Ascending aorta (tissue), 2 donors: Measurements from ENCODE around the gene HIC2. TPM values are rescaled to one million over a fixed set of nuclear protein-coding genes. Genes with fewer than 3 reads are reported as not detected.
"Not testable (repeated sequence)": the region's sequence is repeated elsewhere in the genome, so short reads cannot be mapped to it uniquely, and the experiment has no call there.

Source experiments
- DNase-seq, 2 donors: peaks; one replicate each; pipeline ENCODE4 v3.0.0-alpha.2; 2019; ENCODE audit warnings: low spot score in 2 of 2
- H3K27ac ChIP-seq, 2 donors: fragments of 200-600 bp; sonication (generic); one replicate each; pipeline ENCODE4 v1.5.1; 2016 to 2017; ENCODE audit warnings: mild to moderate bottlenecking in 1 of 2
- H3K27me3 ChIP-seq: fragments of 200-600 bp; sonication (generic); one replicate; pipeline ENCODE4 v1.5.1; 2017
- H3K36me3 ChIP-seq, 2 donors: fragments of 200-600 bp; sonication (generic); one replicate each; pipeline ENCODE4 v1.5.1; 2016
- H3K4me1 ChIP-seq, 2 donors: fragments of 200-600 bp; sonication (generic); one replicate each; pipeline ENCODE4 v1.5.1; 2016 to 2017; ENCODE audit warnings: mild to moderate bottlenecking in 1 of 2
- H3K4me3 ChIP-seq, 2 donors: fragments of 200-600 bp; sonication (generic); one replicate each; pipeline ENCODE4 v1.5.1; 2016 to 2017; ENCODE audit warnings: mild to moderate bottlenecking in 1 of 2
- H3K9me3 ChIP-seq, 2 donors: fragments of 200-600 bp; sonication (generic); one replicate each; pipeline ENCODE4 v1.5.1; 2016
- intact Hi-C: fragments of 100-400 bp; cut with DNase I; formaldehyde crosslinking; loops from one replicate; pipeline ENCODE4 v1.15.1; 2023
- total RNA-seq: library from RNA; depleted of rRNA; stranded (reverse); fragments of >200 nt; gene quantifications from one replicate; pipeline ENCODE4 v1.1.0, GENCODE V29; 2016

The HIC2 gene
- total RNA-seq, 1 donor from 2014 or later, result 8.2 TPM

DNA sequence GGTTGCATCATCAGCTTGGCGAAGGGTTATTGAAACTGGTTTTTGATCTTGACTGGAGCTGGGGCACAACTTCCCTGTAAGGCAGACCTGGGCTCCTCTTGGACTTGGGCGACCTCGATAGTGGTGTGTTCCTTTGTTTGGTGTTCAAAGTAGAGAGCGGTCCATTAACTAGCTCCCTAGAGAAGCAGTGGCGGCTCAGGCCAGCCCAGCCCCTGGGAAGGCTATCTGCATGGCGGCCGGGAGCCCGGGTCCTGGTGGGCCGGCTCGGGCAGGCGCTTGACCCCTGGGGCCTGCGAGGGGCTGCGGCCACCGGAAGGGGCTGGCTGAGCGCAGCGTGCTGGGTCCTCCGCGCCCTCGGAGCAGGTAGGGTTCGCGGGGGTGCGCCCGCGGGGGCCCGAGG is 796 bp upstream of the HIC2 start:
- intact Hi-C loops, DNase-seq, H3K9me3 ChIP-seq, H3K27me3 ChIP-seq, H3K36me3 ChIP-seq, H3K27ac ChIP-seq, H3K4me1 ChIP-seq, H3K4me3 ChIP-seq: not testable (repeated sequence)

DNA sequence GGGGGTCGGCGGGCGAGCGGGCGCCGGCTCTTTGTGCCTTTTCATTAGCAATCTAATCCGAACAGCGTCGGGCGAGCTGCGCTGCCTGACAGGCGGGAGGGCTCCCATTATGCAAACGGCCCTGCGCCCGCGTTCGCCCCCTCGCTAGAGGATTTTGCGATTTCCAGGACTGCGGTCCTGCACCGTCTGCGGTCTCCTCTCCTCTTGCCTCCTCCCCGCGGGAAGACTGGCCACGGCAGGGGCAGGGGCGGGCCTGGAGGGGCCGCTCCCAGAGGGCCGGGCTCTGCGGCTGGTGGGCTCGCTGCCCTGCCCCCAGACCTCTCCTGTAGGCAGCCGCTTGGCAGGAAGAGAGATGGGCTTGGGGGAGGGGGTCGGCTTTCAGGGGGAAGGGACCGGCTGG is 682 bp downstream of the HIC2 start:
- H3K9me3 ChIP-seq, intact Hi-C loops, H3K4me1 ChIP-seq, H3K27ac ChIP-seq, H3K27me3 ChIP-seq, DNase-seq, H3K36me3 ChIP-seq: not testable (repeated sequence)
- H3K4me3 ChIP-seq, result peak overlapping the region in 1 of 2 donors; percentile 64

DNA sequence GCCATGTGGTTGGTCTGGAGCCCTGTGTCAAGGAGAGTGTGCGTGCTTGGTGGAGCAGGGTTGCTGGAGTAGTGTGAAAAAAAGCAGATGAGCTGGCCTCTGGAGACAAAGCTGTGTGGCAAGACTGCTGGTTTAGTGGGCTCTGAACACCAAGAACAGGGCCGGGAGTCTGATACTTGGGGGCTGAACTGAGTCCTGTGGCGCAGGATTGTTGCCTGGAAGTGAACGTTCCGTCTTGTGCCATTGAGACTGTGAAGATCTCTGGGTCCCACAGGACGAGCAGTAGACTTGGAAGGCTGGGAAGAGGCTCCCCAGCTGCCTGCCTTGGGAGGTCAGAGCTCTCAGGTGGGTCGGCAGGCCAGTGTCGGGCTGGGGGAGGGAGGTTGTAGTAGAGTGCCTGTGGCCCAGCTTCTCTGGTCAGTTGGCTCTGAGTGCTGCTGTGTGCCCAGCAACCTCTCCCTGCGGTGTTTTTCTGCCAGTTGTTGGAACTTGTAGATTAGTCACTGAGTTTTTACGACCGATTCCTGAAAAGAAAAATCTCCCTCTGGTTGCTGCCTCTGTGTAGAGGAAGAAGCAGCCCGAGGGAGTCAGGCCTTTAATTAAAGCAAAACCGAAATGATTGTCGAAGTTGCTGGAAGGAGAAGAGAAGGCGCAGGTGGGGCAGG is 1.9 kb downstream of the HIC2 start:
- intact Hi-C loops, H3K4me3 ChIP-seq, H3K4me1 ChIP-seq, H3K27me3 ChIP-seq, H3K9me3 ChIP-seq, H3K36me3 ChIP-seq, H3K27ac ChIP-seq: not testable (repeated sequence)
- peak in 1 of 2 donors; percentile 62 for DNase-seq

GRCh38 chr22:21420180-21420763 is 3.1 kb downstream of the HIC2 start:
- H3K27ac ChIP-seq, intact Hi-C loops, H3K4me1 ChIP-seq, DNase-seq, H3K27me3 ChIP-seq, H3K36me3 ChIP-seq, H3K9me3 ChIP-seq, H3K4me3 ChIP-seq: not testable (repeated sequence)

GRCh38 chr22:21424084-21424709 is 7.0 kb downstream of the HIC2 start:
- intact Hi-C loops, result not testable (repeated sequence)

DNA sequence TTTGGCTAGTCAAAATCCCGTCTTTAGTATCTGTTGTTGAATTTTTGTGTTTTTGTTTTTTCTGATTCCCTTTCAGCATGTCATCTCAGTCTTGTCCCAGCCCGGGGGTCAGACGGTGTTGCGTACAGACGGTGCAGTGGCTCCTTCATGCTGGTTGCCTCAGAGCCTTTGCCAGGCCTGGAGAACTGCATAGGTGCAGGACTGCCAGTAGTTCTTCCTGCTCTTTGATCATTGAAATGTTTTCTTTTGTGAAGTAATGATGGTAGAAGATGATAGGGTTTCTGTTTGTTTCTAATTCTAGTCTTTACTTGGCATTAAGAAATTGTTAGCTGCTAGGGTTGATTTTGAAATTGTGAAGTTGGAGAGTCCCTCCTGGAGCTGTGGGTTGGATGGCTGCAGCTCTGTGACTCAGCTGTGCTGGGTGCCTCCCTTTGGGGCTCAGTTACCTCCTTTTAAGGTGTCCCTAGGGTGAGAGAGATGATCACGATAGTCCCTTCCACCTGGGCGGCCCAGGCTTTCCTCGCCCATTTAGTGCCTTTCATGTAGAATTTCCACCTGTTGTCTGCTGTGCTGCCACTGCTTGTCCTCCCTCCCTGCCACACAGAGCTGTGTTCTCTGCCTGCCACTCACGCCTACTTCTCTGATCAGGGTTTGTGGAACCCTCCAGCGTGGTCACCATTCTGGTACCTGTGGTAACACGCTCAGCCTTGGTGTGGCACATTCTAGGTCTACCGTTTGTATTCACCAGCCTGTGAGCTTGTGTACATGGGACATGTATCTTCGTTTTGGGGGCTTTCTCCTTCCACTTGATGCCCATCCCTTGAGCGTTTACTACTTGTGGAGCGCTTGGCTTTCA is 17.4 kb downstream of the HIC2 start:
- H3K27ac ChIP-seq, intact Hi-C loops: not testable (repeated sequence)

More at GRCh38 chr22:21424084-21424709, 7.0 kb downstream of the HIC2 start:
- not testable (repeated sequence) for H3K4me1 ChIP-seq, DNase-seq, H3K4me3 ChIP-seq, H3K36me3 ChIP-seq, H3K9me3 ChIP-seq, H3K27ac ChIP-seq, H3K27me3 ChIP-seq

GRCh38 chr22:21435998-21436810 is 19.0 kb downstream of the HIC2 start:
- intact Hi-C loops, H3K4me3 ChIP-seq, H3K4me1 ChIP-seq, H3K27ac ChIP-seq, H3K9me3 ChIP-seq, H3K27me3 ChIP-seq, H3K36me3 ChIP-seq: not testable (repeated sequence)
- peak in 1 of 2 donors; percentile 63 for DNase-seq

More for the DNA sequence above, 17.4 kb downstream of the HIC2 start:
- not testable (repeated sequence) for DNase-seq, H3K4me1 ChIP-seq, H3K9me3 ChIP-seq, H3K27me3 ChIP-seq, H3K36me3 ChIP-seq, H3K4me3 ChIP-seq

- H3K36me3 ChIP-seq, H3K27ac ChIP-seq, H3K9me3 ChIP-seq, intact Hi-C loops, H3K4me1 ChIP-seq, H3K27me3 ChIP-seq, H3K4me3 ChIP-seq: not testable (repeated sequence)
- peak in 1 of 2 donors; percentile 7 for DNase-seq
Measured at GRCh38 chr22:21438013-21438412, 20.8 kb downstream of the HIC2 start.

DNA sequence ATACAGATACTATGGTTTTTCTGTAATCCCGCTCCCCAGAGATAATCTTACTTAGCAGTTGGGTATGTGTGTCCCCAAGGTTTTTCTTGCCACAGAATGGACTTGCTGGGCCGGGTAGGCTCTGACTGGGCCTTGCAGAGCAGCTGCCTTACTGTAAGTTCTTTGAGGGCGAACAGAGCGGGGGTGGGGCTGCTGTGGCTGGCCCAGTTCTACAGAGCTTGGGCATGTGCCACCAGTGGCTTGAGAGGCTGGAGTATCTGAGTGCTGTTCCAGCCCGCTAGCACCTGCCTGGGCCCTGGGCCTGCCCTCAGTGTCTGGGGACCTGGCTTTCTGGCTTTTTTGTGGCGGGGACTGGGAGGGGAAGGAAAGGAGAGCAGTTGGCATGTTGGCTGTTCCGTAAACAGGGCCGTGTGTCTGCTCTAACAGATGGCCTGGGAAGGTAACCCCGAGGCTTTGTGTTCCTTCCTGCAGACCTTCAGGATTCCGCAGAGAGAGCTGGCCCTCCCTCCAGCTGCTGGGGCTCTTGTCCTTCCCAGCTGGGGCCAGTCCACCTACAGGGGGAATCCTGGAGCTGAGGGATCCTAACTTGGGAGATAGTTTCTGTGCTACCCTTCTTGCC is 23.0 kb downstream of the HIC2 start:
- H3K9me3 ChIP-seq, intact Hi-C loops, DNase-seq, H3K4me3 ChIP-seq, H3K27ac ChIP-seq, H3K27me3 ChIP-seq, H3K4me1 ChIP-seq: not testable (repeated sequence)
- peaks cover 12 to 21% of the 10 kb centered on the region in 2 donors for H3K36me3 ChIP-seq

DNA sequence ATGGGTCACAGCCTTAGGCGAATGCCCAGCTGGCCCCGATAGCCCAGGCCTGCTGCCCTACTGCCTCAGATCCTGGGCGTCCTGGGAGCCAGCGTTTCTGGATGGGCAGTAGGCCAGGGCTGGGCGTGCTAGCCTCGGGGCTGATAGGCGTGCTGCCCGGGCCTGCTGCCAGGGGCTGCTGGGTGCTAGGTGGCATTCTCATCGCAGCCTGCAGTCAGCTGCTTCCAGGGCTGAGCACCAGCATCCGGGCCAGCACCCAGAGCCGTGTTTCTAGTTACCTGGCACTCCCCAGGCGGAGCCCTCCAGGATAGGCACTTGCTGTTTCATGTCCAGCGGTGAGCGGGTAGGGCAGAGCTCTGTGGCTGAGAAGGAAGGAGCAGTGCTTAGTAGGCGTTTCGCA is 23.5 kb downstream of the HIC2 start:
- H3K9me3 ChIP-seq, H3K4me1 ChIP-seq, intact Hi-C loops, H3K4me3 ChIP-seq, DNase-seq, H3K27me3 ChIP-seq, H3K27ac ChIP-seq: not testable (repeated sequence)
- peaks cover 17 to 27% of the 10 kb centered on the region in 2 donors for H3K36me3 ChIP-seq

GRCh38 chr22:21441170-21441569 is 24.0 kb downstream of the HIC2 start:
- DNase-seq, H3K4me1 ChIP-seq, H3K27ac ChIP-seq, H3K9me3 ChIP-seq, H3K27me3 ChIP-seq, H3K4me3 ChIP-seq, intact Hi-C loops: not testable (repeated sequence)
- peaks cover 22 to 32% of the 10 kb centered on the region in 2 donors for H3K36me3 ChIP-seq

GRCh38 chr22:21442123-21442522 is 25.0 kb downstream of the HIC2 start:
- intact Hi-C loops, H3K4me1 ChIP-seq, H3K4me3 ChIP-seq, H3K27me3 ChIP-seq, H3K27ac ChIP-seq, H3K9me3 ChIP-seq, DNase-seq: not testable (repeated sequence)
- peaks cover 32 to 41% of the 10 kb centered on the region in 2 donors for H3K36me3 ChIP-seq

DNA sequence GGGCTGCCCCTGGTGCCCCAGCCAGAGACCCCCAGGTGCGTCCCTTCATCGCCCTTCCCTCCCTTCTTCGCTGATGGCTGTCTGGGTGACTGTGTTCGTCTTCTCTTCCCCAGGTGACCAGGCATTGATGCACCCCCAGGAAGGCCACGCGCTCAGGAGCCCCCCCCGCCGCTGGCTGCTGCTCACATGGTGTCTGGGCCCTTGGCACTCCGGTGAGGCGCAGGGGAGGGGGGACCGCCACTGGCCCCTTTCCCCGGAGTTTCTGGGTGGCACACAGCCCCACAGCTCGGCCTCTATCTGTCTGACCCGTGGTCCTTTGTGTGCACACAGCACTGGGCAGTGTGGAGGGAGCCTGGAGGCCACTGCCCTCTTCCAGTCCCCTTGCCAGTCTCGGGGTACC is 25.5 kb downstream of the HIC2 start:
- H3K36me3 ChIP-seq, result peaks cover 35 to 46% of the 10 kb centered on the region in 2 donors
- H3K27me3 ChIP-seq, H3K9me3 ChIP-seq, intact Hi-C loops, H3K4me3 ChIP-seq, H3K4me1 ChIP-seq, H3K27ac ChIP-seq: not testable (repeated sequence)
- peak in 1 of 2 donors; percentile 55 for DNase-seq
